Measurements from ENCODE around the gene KLHDC10.
"Not testable (repeated sequence)": the region's sequence is repeated elsewhere in the genome, so short reads cannot be mapped to it uniquely, and the experiment has no call there.

The KLHDC10 gene

GRCh38 chr7:130118801-130119200, 48.5 kb downstream of the KLHDC10 start:
- DNase-seq = no peak

DNA sequence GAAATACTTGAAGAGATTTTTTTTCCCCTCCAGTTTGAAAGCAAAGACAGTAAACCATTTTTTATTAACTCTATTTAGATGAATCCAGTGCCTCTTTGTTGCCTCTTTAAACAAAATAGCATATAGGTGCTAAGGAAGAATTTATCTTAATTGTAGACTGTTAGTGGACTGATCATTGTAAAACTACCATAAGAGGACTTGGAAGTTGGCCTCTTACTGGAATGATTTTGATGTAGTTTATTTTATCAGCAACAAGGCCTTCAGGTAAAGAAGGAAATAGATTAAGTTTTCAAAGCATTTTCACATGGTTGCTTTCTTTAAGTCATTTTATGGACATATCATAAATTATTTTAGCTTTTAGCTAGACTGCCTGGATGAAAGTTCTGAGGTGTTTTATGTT, 53.2 kb downstream of the KLHDC10 start:
- no peak for DNase-seq

- DNase-seq = no peak
Observed at GRCh38 chr7:130124711-130125110, 54.4 kb downstream of the KLHDC10 start.

GRCh38 chr7:130126840-130127239, 56.5 kb downstream of the KLHDC10 start:
- DNase-seq = not testable (repeated sequence)

DNA sequence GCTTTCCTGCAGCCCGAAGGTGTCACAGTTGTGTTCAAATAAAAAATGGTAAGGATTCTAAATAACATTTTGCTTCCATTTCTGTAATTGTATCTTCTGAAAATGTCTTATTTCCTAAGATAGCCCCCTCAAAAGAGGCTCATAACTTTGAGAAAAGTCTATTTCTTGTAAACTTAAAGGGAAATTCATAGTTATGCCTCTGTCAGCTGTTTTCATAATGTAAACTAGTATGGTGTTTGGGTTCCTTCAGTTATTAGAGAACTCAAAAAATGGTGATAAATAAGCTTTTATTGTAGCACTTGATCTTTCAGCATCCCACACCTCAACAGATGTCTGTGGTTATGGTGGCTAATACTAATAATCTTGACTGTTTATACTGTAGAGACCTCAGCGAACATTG, 57.1 kb downstream of the KLHDC10 start:
- no peak for DNase-seq

- DNase-seq = no peak
Observed at GRCh38 chr7:130127821-130128317, 57.5 kb downstream of the KLHDC10 start.

DNA sequence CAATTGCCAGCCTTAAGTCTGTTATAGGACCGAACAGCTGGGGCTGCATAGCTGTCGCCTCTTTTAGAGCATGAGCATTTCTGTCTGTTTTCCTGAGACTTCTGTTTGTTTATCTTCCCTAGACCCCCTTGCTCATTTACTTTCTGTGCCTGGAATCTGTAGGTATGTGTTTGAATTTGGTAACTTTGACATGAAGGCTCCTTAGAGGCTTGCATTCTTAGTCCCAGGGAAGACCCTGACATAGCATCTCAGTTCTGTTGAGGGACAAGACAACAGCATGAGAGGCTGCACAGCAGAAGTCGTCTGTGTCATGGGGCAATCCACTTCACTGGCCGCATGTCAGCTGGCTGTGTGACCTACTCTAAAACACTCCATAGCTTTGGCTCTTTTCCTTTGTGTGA, 58.7 kb downstream of the KLHDC10 start:
- no peak for DNase-seq

DNA sequence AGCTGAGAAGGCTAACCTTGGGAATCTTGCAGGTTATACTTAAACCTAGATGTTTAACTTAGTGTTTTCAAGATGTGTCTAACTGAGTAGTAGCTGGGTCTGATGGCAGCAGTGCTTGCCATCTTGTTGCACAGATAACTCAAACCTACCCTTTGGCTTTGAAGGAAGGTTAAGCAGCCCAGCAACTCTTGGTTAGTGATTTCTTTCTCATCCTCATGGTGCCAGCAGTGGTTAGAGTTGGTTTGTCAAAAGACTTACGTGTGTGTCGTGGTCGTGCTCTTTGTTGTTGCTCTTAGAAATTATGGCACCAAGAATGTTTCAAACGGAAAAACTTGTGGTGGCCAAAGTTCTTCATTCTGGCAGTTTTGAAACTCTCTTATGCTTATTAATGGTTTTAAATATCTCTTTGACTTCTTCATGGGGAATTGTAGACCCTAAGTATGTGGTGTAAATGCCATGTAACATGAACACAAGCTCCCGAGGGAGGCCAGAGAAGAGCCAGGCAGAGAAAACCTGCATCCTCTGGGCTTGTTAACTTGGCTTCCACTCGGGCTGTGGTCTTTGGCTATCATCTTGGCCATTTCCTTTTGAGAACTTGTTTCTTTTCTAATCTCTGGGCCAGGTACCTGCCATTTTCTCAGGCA, 61.0 kb downstream of the KLHDC10 start:
- DNase-seq = no peak

DNA sequence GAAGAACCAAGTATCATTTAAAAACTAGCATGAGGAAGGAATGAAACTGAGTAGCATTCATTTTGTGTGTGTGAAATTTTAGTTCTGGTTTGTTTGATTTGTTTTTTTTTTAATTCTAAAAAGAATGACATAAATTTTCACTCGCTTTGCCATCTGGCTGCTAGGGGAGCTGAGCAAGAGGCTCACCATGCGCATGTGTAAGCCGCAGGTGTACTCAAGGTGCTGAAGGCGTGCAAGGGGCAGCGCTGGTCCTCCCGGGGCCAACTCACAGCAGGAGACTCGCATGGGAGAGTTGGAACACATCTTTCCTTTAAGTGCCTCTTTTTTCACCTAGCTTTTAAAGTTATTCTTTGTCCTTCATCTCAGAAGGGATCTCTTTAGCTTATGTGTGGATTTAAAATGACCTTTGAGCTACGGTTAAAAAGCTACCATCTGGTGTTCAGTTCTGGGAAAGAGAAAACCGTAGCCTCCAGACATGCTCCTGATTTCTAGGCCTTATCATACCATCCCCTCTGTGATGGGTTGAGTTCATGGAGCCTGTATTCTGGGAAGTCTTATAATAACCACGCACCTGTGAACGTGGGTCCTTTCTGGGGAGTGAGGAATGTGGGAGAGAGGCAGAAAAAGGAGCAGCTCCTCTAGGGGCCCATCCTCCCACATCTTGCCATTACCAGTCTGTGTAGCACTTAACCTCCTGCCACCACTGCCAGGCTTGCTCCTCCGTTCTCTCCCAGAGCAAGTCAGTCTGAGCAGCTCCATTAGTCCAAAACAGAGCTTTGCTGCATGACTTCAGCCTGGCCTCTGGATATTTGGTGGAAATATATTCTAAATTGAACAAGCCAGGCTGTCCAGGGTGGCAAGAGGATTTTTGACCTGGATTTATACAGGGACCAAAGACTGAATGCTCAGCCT, 61.9 kb downstream of the KLHDC10 start:
- no peak for DNase-seq

DNA sequence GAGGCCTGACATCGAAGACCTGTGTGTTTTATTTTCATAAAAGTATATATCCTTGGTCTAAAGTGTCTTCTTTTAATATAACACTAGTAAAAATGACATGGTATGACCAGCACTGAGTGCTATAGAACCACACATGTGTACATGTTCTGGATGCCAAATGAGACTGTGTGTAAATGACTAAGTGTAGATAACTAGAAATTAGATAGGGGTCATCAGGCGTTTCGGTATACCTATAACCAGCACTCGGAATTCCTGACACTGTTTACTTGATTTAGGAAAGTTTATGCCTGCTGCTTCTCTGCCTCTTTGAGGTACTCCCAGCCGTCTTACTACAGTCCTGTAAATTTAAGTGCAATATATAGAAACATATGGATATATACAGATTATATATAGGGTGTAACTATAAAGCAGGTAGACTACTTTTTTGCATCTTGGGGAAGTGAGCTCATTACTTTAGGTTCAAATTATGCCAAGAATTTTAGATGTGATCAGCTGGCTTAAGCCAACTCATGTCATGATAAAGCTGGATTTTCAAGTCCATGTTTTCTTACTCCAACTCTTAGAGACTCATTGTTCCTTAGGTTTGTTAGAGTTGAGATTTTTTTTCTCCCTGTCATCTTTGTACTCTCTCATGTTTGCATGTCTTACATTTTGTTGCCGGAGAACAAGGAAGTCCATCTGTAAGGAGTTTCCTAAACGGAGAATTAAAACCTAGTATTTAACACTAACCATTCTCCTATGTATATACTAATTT, 62.9 kb downstream of the KLHDC10 start:
- peak in 1 of 3 experiments; percentile 54 for DNase-seq

DNA sequence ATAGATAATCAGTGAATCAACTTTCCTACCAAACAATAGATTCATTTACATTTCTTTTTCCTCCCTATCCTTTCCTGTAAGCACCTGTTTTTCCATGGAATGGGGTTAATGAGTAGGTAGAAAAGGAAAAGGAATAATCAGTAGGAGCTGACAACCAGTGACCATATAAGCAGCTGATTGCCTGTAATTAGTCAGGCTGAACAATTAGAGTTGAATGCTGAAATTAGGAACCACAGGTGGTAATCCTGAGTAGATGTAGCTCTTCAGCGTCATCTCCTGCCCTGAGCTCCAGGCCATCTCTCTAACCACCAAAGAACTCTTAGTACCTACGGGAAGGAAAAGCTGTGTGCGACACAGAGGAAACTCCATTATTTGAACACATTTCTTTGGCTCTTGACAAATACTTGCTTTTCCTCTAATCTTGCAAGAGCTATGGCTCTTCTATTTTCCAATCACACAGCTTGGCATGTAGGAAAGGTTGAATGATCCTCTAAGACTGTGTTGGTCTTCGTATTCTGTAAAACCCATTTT, 63.8 kb downstream of the KLHDC10 start:
- peak in 2 of 3 experiments; percentile 79 to 97 for DNase-seq

DNA sequence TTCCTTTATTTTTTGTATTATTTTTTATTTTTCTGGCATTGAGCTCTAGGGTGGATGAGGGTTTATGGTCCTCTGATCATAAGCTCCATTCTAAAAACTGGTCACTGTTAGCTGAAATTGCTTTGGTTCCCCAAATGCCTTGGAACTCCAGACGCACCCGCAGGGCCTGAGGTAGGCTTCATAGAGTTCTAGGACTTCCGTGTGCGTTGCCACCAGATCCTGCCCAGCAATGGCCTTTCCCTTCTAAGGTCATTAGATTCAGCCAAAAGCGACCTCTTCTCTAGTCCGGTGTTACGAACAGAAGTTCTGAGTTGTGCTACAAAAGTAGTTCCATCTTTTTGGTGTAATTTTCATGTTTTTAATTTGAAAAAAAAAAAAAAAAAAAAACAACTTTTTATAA, 64.4 kb downstream of the KLHDC10 start:
- no peak for DNase-seq

DNA sequence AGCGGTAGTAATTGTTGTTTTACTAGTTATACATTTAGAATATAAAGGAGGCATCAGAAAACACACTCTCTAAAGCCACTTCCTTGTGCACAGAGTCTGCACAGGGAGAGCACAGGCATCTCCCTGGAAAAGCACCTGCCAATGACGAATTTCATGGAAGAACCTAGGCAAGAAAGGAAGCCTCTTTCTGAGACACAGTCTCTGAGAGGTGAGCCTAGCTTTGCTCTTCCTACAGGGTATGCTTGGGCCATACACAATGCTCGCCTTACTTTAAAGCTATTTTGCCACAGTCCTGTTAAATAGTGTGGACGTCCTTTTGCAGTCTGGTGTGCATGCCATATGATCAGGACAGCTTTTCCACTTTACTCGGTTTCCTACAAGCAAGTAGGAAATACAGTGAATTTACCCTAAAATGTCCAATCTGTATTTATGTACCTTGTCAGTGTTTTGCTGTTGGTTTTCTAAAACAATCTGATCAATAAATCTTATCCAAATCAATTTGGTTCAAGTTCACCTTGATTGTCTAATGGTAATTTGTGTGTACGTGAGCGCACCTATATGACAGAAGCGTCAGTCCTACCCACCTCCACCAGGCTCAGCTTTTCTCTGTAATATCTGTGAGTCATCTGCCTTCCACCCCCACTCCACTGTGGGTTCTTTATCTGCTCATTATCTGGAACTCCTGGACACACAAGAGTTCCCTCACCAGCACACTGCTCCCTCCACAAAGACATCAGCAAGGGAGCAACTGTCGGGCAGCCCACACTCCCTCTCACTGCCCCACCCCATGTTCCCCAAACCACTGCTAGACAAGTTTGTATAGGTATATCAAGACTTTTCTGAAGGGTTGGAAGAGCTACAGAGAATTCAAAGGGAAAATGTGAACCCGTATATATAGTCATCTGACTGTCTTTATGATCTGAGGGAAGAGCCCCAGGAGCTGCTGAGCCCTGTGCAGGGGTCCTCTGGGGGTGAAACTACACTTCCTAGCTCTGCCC, 65.2 kb downstream of the KLHDC10 start:
- no peak for DNase-seq

DNA sequence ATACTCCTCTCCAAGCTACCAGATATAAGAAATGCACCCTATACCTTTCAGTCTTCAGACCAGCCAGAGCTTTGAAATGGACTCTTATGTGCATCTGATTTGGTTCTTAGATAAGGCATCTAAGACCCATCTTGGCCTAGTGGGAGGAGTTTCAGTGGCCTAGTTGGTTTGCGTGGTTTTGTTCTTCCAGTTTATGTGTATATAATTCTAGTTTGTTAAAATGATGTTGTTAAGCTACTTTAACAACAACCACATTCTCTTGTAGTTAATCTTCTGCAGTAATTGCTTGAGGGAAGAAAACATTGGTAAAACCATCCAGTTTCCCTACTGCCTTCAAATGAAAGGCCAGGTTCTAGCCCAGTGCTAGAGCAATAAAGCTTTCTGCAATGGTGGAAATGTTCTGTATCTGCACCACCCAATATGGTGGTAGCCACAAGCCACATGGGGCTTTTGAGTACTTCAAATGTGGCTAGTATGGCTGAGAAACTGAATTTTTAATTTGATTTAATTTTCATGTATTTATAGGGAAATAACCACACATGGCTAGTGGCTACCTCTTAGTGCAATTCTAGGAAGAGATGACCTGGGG, 66.3 kb downstream of the KLHDC10 start:
- no peak for DNase-seq

- no peak for DNase-seq
Observed at GRCh38 chr7:130137207-130137606, 66.9 kb downstream of the KLHDC10 start.

DNA sequence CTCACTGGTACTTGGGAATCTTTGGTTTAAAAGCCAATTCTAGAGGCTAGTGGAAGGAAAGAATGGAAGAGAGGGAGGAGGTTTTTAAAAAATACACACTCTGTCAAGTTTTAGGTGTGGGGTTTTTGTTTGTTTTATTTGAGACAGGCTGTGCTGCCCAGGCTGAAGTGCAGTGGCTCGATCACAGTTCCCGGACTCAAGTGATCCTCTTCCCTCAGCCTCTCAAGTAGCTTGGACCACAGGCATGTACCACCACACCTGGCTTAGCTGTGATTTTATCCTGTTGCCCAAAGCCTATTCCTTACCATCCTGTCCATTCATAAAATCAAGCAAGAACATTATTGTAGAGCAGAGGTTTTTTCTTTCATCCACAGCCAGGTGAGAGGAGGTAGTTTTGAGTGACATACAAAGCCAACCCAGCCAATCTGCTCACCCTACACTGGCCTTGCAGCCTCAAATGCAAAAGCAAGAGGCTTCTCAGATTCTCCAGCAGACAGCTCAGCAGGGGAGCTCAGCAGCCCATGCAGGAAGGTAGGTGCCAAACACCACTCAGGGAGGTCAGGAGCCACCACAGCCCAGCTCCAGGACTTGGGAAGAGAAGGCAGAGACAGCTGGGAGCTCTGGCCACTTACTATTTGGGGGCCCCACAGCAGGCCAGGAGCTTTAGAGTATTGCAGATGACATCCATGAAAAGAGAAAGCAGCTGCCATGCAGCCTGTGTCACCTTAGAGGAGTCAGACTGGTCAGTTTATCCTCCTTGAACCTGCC, 69.0 kb downstream of the KLHDC10 start:
- DNase-seq = peak in 1 of 3 experiments; percentile 53

DNA sequence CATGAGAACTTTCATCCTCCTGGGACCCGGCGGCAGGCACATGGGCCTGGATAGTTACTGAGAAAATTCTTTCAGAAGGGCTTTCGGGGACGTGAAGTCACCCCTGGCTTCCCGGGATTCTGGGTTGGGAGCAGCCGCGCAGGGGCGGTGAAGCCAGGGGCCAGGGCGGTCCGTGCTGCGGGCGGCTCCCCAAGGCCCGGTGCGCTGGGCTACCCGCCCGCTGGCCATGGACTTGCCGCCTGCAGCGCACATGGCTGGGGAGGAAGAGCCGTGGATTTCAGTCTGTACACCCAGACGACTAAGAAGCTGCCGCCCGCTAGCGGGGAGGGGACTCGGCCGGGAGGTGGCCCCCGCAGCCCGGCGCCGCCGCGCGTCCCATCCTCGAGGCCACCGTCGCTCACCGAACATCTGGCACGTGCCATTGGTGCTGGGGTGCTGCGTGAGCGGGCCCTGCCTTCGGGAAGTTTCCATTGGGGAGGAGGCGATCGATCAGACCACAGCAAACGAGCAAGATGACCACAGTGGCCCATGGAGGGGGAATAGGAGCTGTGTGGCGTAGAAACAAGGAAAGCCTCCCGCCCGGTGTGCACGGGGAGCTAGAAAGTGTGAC, 70.3 kb downstream of the KLHDC10 start:
- no peak for DNase-seq

DNA sequence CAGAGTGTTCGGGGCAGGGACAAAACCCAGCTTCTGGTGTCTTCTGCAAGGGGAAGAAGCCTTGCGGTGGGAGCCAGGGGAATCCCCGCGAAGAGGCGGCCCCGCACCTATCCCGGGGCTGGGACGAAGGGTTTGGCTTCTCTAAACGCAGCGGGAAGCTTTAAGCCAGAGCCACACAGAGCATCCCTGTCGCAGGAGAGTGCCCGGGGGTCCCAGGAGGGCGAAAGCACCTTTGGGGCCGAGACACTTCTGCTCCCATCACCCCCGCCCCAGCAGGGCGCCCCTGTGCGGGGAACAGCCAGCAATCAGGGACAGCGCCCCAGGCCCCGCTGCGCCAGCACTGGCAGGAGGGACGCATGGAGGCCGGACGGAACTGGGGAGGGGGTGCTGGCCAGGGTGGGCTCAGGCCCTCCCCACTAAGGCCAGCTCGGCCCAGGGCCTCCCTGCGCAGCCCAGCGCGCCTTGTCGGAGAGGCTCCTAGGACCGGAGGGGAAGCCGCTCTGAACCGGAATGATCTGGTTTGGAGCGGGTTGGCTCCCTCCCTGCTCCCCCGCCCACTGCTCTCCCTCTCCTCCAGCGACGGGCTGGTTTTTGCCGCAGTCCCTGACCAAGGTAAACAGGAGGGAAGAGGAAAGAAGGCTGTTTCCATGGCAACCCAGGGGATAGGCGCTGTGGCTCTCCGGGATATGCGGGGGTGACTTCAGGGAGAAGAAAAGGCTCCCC, 71.0 kb downstream of the KLHDC10 start:
- DNase-seq = peak; percentile 76 to 90 (median 79)
